Fibroblast of peridontal ligament (primary cell): ENCODE results near the gene TBC1D7.

Source experiments
- DNase-seq: peaks from one replicate; pipeline ENCODE4 v3.0.0-alpha.2; 2010; ENCODE audit errors: extremely low read depth

TBC1D7 gene

GRCh38 chr6:13328076-13328874 is at the start of gene TBC1D7:
Gene TBC1D7, minus strand, starts transcription at chr6:13328537. Its CDS starts 1,639 bp downstream, at chr6:13326898.
- peak; percentile 88 for DNase-seq

GRCh38 chr6:13377054-13377758 is 48.9 kb upstream of the TBC1D7 start:
- no peak for DNase-seq

GRCh38 chr6:13375360-13375878 is 47.1 kb upstream of the TBC1D7 start:
- no peak for DNase-seq

GRCh38 chr6:13373919-13374318 is 45.6 kb upstream of the TBC1D7 start:
- no peak for DNase-seq

- no peak for DNase-seq
These were observed 45.1 kb upstream of the TBC1D7 start for GRCh38 chr6:13373488-13373886.

- no peak for DNase-seq
These were observed 44.6 kb upstream of the TBC1D7 start for GRCh38 chr6:13372688-13373487.

GRCh38 chr6:13372076-13372475 is 43.7 kb upstream of the TBC1D7 start:
- DNase-seq, result no peak

- peak; percentile 61 for DNase-seq
These were observed 43.2 kb upstream of the TBC1D7 start for GRCh38 chr6:13371421-13372072.

GRCh38 chr6:13370623-13371022 is 42.3 kb upstream of the TBC1D7 start:
- no peak for DNase-seq

GRCh38 chr6:13369591-13369990 is 41.3 kb upstream of the TBC1D7 start:
- no peak for DNase-seq

- no peak for DNase-seq
These were observed 40.4 kb upstream of the TBC1D7 start for GRCh38 chr6:13368731-13369115.

- DNase-seq, result no peak
These were observed 39.9 kb upstream of the TBC1D7 start for GRCh38 chr6:13368079-13368730.

GRCh38 chr6:13367396-13367795 is 39.1 kb upstream of the TBC1D7 start:
- DNase-seq, result no peak

- no peak for DNase-seq
These were observed 37.0 kb upstream of the TBC1D7 start for GRCh38 chr6:13365320-13365719.

- DNase-seq, result no peak
These were observed 36.5 kb upstream of the TBC1D7 start for GRCh38 chr6:13364842-13365241.

- DNase-seq, result peak; percentile 57
These were observed 34.1 kb upstream of the TBC1D7 start for GRCh38 chr6:13362412-13362811.

GRCh38 chr6:13360671-13361540 is 32.6 kb upstream of the TBC1D7 start:
- no peak for DNase-seq

GRCh38 chr6:13359287-13359686 is 30.9 kb upstream of the TBC1D7 start:
- DNase-seq, result no peak

GRCh38 chr6:13358511-13358910 is 30.2 kb upstream of the TBC1D7 start:
- DNase-seq, result no peak

- DNase-seq, result peak; percentile 85
These were observed 29.3 kb upstream of the TBC1D7 start for GRCh38 chr6:13357551-13358075.
